Stimulated activated naive CD8-positive, alpha-beta T cell treated with anti-CD3 and anti-CD28 coated beads, Interleukin-15, amount 100 ng/mL, for 72 hours (primary cell): Measurements from ENCODE around the gene ATP5ME.

Experiments
- ATAC-seq: fragments of 150-1000 bp; cut with Tn5 transposase; 2 replicates; pipeline ENCODE4 v1.10.0; 2021; ENCODE audit warnings: mild to moderate bottlenecking, moderate library complexity
- DNase-seq, 2 donors: peaks; one replicate each; pipeline ENCODE4 v3.0.0; 2021 to 2022
- H3K27ac Mint-ChIP-seq, 2 donors: one replicate each; pipeline ENCODE4 v1.8.0; 2022; ENCODE audit warnings: mild to moderate bottlenecking in 2 of 2, mixed read lengths in 2 of 2, moderate library complexity in 2 of 2
- H3K27me3 Mint-ChIP-seq: one replicate; pipeline ENCODE4 v1.8.0; 2022; ENCODE audit warnings: mixed read lengths
- H3K4me1 Mint-ChIP-seq: one replicate; pipeline ENCODE4 v1.8.0; 2022; ENCODE audit warnings: mild to moderate bottlenecking, mixed read lengths
- H3K4me3 Mint-ChIP-seq, 2 donors: one replicate each; pipeline ENCODE4 v1.8.0; 2022; ENCODE audit warnings: mild to moderate bottlenecking in 2 of 2, mixed read lengths in 2 of 2, moderate library complexity in 1 of 2
- H3K9me3 Mint-ChIP-seq, 2 donors: one replicate each; pipeline ENCODE4 v1.8.0; 2022; ENCODE audit warnings: mixed read lengths in 2 of 2

Gene ATP5ME

GRCh38 chr4:657834-658667 lies 16.0 kb downstream of the ATP5ME start:
- DNase-seq (no peak), ATAC-seq (peak; percentile 35)
- Mint-ChIP-seq H3K27me3 (peaks cover 3% of the 10 kb centered on the region), H3K9me3 (no peaks in the 10 kb centered on the region), H3K4me3 (no peak overlapping the region), H3K27ac (no peak overlapping the region), H3K4me1 (peaks cover 14% of the 10 kb centered on the region)

GRCh38 chr4:657338-657833 lies 16.7 kb downstream of the ATP5ME start:
- no peak for DNase-seq

GRCh38 chr4:656436-657337 lies 17.4 kb downstream of the ATP5ME start:
- DNase-seq, result no peak
- Mint-ChIP-seq H3K4me1 (peaks cover under 1% of the 10 kb centered on the region), H3K27me3 (peaks cover 13% of the 10 kb centered on the region), H3K27ac (no peak overlapping the region), H3K4me3 (no peak overlapping the region), H3K9me3 (no peaks in the 10 kb centered on the region)
- peak; percentile 9 for ATAC-seq

More at GRCh38 chr4:657338-657833, 16.7 kb downstream of the ATP5ME start:
- Mint-ChIP-seq H3K27me3 (peaks cover 8% of the 10 kb centered on the region), H3K4me3 (no peak overlapping the region), H3K4me1 (peaks cover 7% of the 10 kb centered on the region), H3K9me3 (no peaks in the 10 kb centered on the region), H3K27ac (no peak overlapping the region)
- no peak for ATAC-seq

- H3K4me3 Mint-ChIP-seq, result no peak overlapping the region
- no peaks in the 10 kb centered on the region for H3K4me1 Mint-ChIP-seq
- H3K27me3 Mint-ChIP-seq, result peaks cover 24% of the 10 kb centered on the region
- peak overlapping the region; percentile 72 to 82 for H3K27ac Mint-ChIP-seq
- DNase-seq, result no peak
- ATAC-seq, result no peak
- H3K9me3 Mint-ChIP-seq, result no peaks in the 10 kb centered on the region
These were observed 18.5 kb downstream of the ATP5ME start for GRCh38 chr4:655464-656151.

- H3K9me3 Mint-ChIP-seq, result no peaks in the 10 kb centered on the region
- no peaks in the 10 kb centered on the region for H3K4me1 Mint-ChIP-seq
- H3K27ac Mint-ChIP-seq, result no peak overlapping the region
- no peak overlapping the region for H3K4me3 Mint-ChIP-seq
- DNase-seq (no peak), ATAC-seq (no peak)
- peaks cover 31% of the 10 kb centered on the region for H3K27me3 Mint-ChIP-seq
These were observed 19.1 kb downstream of the ATP5ME start for GRCh38 chr4:654871-655463.

GRCh38 chr4:654503-654845 lies 19.6 kb downstream of the ATP5ME start:
- DNase-seq (no peak), ATAC-seq (no peak)
- Mint-ChIP-seq H3K27ac (no peak overlapping the region), H3K4me3 (no peak overlapping the region), H3K27me3 (peaks cover 33% of the 10 kb centered on the region), H3K9me3 (no peaks in the 10 kb centered on the region), H3K4me1 (no peaks in the 10 kb centered on the region)

GRCh38 chr4:653831-654502 lies 20.1 kb downstream of the ATP5ME start:
- DNase-seq (no peak), ATAC-seq (no peak)
- H3K27ac Mint-ChIP-seq, result no peak overlapping the region
- H3K9me3 Mint-ChIP-seq, result no peaks in the 10 kb centered on the region
- H3K4me3 Mint-ChIP-seq, result no peak overlapping the region
- peaks cover 38% of the 10 kb centered on the region for H3K27me3 Mint-ChIP-seq
- H3K4me1 Mint-ChIP-seq, result no peaks in the 10 kb centered on the region

- ATAC-seq (no peak), DNase-seq (no peak)
- H3K4me1 Mint-ChIP-seq, result no peaks in the 10 kb centered on the region
- H3K9me3 Mint-ChIP-seq, result no peaks in the 10 kb centered on the region
- no peak overlapping the region for H3K4me3 Mint-ChIP-seq
- peak overlapping the region in 1 of 2 donors; percentile 37 for H3K27ac Mint-ChIP-seq
- peaks cover 46% of the 10 kb centered on the region for H3K27me3 Mint-ChIP-seq
These were observed 20.8 kb downstream of the ATP5ME start for GRCh38 chr4:653080-653821.

- DNase-seq (no peak), ATAC-seq (no peak)
- Mint-ChIP-seq H3K4me1 (no peaks in the 10 kb centered on the region), H3K27me3 (peaks cover 57% of the 10 kb centered on the region), H3K9me3 (no peaks in the 10 kb centered on the region), H3K27ac (no peak overlapping the region), H3K4me3 (no peak overlapping the region)
These were observed 22.0 kb downstream of the ATP5ME start for GRCh38 chr4:651884-652642.

GRCh38 chr4:650951-651883 lies 22.9 kb downstream of the ATP5ME start:
- H3K4me3 Mint-ChIP-seq, result no peak overlapping the region
- H3K27ac Mint-ChIP-seq, result no peak overlapping the region
- DNase-seq (no peak), ATAC-seq (no peak)
- H3K4me1 Mint-ChIP-seq, result peaks cover 6% of the 10 kb centered on the region
- H3K27me3 Mint-ChIP-seq, result peaks cover 65% of the 10 kb centered on the region
- H3K9me3 Mint-ChIP-seq, result no peaks in the 10 kb centered on the region

GRCh38 chr4:650461-650860 lies 23.6 kb downstream of the ATP5ME start:
- Mint-ChIP-seq H3K4me1 (peaks cover 7% of the 10 kb centered on the region), H3K9me3 (no peaks in the 10 kb centered on the region), H3K27me3 (peaks cover 66% of the 10 kb centered on the region), H3K27ac (no peak overlapping the region), H3K4me3 (no peak overlapping the region)
- ATAC-seq (no peak), DNase-seq (no peak)

GRCh38 chr4:649751-650310 lies 24.2 kb downstream of the ATP5ME start:
- Mint-ChIP-seq H3K9me3 (no peaks in the 10 kb centered on the region), H3K4me1 (peaks cover 7% of the 10 kb centered on the region), H3K27ac (no peak overlapping the region), H3K4me3 (no peak overlapping the region), H3K27me3 (peaks cover 66% of the 10 kb centered on the region)
- ATAC-seq (no peak), DNase-seq (no peak)

- no peaks in the 10 kb centered on the region for H3K9me3 Mint-ChIP-seq
- DNase-seq, result no peak
- no peak overlapping the region for H3K4me3 Mint-ChIP-seq
- ATAC-seq, result no peak
- peaks cover 7% of the 10 kb centered on the region for H3K4me1 Mint-ChIP-seq
- no peak overlapping the region for H3K27ac Mint-ChIP-seq
- peaks cover 66% of the 10 kb centered on the region for H3K27me3 Mint-ChIP-seq
These were observed 24.8 kb downstream of the ATP5ME start for GRCh38 chr4:649293-649625.
